SK-N-SH (cell line): ENCODE data around the gene TMEM231.

Experiments
- CHD2 ChIP-seq: fragments of 150-350 bp; IDR thresholded peaks from 2 replicates; pipeline ENCODE4 v1.6.1; 2018; ENCODE audit warnings: low read length; ENCODE audit not compliant: partially characterized antibody
- CTCF ChIP-seq: fragments of 200-600 bp; sonication (generic); IDR thresholded peaks from 2 replicates; pipeline ENCODE4 v1.6.1; 2017; ENCODE audit warnings: antibody characterized with exemption, mild to moderate bottlenecking, moderate library complexity
- ELF1 ChIP-seq: IDR thresholded peaks from 2 replicates; pipeline ENCODE4 v1.4.0; 2012
- JUND ChIP-seq: IDR thresholded peaks from 2 replicates; pipeline ENCODE4 v1.4.0; 2012
- NRF1 ChIP-seq: IDR thresholded peaks from 2 replicates; pipeline ENCODE4 v1.6.1; 2012; ENCODE audit warnings: low read depth, mild to moderate bottlenecking, low read length
- PBX3 ChIP-seq: IDR thresholded peaks from 2 replicates; pipeline ENCODE4; 2012
- POLR2AphosphoS5 ChIP-seq: IDR thresholded peaks from 2 replicates; pipeline ENCODE4 v1.6.1; 2012; ENCODE audit warnings: low read depth, low read length
- RAD21 ChIP-seq: IDR thresholded peaks from 2 replicates; pipeline ENCODE4 v1.6.1; 2012; ENCODE audit warnings: mild to moderate bottlenecking, low read length
- RCOR1 ChIP-seq: fragments of 150-350 bp; IDR thresholded peaks from 2 replicates; pipeline ENCODE4 v1.6.1; 2017; ENCODE audit warnings: antibody characterized with exemption, low read length
- RXRA ChIP-seq: IDR thresholded peaks from 2 replicates; pipeline ENCODE4 v1.4.0; 2012; ENCODE audit warnings: low read depth, mild to moderate bottlenecking, borderline replicate concordance
- USF1 ChIP-seq: IDR thresholded peaks from 2 replicates; pipeline ENCODE4 v1.4.0; 2012; ENCODE audit warnings: low read depth, borderline replicate concordance
- USF2 ChIP-seq: fragments of 150-350 bp; IDR thresholded peaks from 2 replicates; pipeline ENCODE4 v1.6.1; 2017; ENCODE audit warnings: antibody characterized with exemption, low read length, low read depth, borderline replicate concordance
- YY1 ChIP-seq: IDR thresholded peaks from 2 replicates; pipeline ENCODE4 v1.4.0; 2012; ENCODE audit warnings: low read depth, mild to moderate bottlenecking

- TF ChIP-seq CTCF: no peak
- no peak for TF ChIP-seq YY1
- no peak for TF ChIP-seq POLR2AphosphoS5
- no peak for TF ChIP-seq NRF1
- TF ChIP-seq RAD21: no peak
- no peak for TF ChIP-seq ELF1
- no peak for TF ChIP-seq USF1
- TF ChIP-seq USF2: no peak
- no peak for TF ChIP-seq CHD2
- TF ChIP-seq RCOR1: no peak
- no peak for TF ChIP-seq JUND
- no peak for TF ChIP-seq RXRA
- no peak for TF ChIP-seq PBX3
These were observed 29.8 kb downstream of the TMEM231 start for GRCh38 chr16:75526032-75526790.
